WTC11 (cell line): ENCODE data around the gene RPS24.

Experiments
- CTCF ChIP-seq: fragments of 200-600 bp; IDR thresholded peaks from 2 replicates; pipeline ENCODE4 v1.8.0; 2022; ENCODE audit warnings: antibody characterized with exemption
- E2F1 ChIP-seq: sonication (generic); formaldehyde crosslinking; IDR thresholded peaks from 2 replicates; pipeline ENCODE4 v1.8.0; 2022; ENCODE audit warnings: mild to moderate bottlenecking, missing genetic modification reagents
- KAT7 ChIP-seq: sonication (generic); formaldehyde crosslinking; IDR thresholded peaks from 2 replicates; pipeline ENCODE4 v1.8.1; 2023; ENCODE audit warnings: missing genetic modification reagents, mild to moderate bottlenecking, borderline replicate concordance
- MAX ChIP-seq: sonication (generic); formaldehyde crosslinking; IDR thresholded peaks from 2 replicates; pipeline ENCODE4 v1.8.0; 2022; ENCODE audit warnings: mild to moderate bottlenecking, missing genetic modification reagents
- USF2 ChIP-seq: sonication (generic); formaldehyde crosslinking; IDR thresholded peaks from 2 replicates; pipeline ENCODE4 v1.8.1; 2023; ENCODE audit warnings: mild to moderate bottlenecking, missing genetic modification reagents, moderate library complexity
- ZNF532 ChIP-seq: fragments of 250-450 bp; sonication (Bioruptor Pico); IDR thresholded peaks from 2 replicates; pipeline ENCODE4 v1.9.0; 2021; ENCODE audit warnings: mild to moderate bottlenecking, borderline replicate concordance

GRCh38 chr10:78021201-78021600 is 12.5 kb upstream of the RPS24 start:
- no peak for TF ChIP-seq MAX
- TF ChIP-seq USF2 (CRISPR knock-in tag), result no peak
- TF ChIP-seq KAT7 (CRISPR knock-in tag), result no peak
- no peak for TF ChIP-seq ZNF532 (CRISPR knock-in tag)
- no peak for TF ChIP-seq E2F1
- no peak for TF ChIP-seq CTCF
